ENCODE results near the gene CPZ. TPM values are rescaled to one million over a fixed set of nuclear protein-coding genes. Genes with fewer than 3 reads are reported as not detected.

Gene CPZ
- 10 to 100 TPM; 19.9 to 33.1 (median 20.1) TPM for polyA plus RNA-seq (ENCODE audit: insufficient read length in 4 of 4)

DNA sequence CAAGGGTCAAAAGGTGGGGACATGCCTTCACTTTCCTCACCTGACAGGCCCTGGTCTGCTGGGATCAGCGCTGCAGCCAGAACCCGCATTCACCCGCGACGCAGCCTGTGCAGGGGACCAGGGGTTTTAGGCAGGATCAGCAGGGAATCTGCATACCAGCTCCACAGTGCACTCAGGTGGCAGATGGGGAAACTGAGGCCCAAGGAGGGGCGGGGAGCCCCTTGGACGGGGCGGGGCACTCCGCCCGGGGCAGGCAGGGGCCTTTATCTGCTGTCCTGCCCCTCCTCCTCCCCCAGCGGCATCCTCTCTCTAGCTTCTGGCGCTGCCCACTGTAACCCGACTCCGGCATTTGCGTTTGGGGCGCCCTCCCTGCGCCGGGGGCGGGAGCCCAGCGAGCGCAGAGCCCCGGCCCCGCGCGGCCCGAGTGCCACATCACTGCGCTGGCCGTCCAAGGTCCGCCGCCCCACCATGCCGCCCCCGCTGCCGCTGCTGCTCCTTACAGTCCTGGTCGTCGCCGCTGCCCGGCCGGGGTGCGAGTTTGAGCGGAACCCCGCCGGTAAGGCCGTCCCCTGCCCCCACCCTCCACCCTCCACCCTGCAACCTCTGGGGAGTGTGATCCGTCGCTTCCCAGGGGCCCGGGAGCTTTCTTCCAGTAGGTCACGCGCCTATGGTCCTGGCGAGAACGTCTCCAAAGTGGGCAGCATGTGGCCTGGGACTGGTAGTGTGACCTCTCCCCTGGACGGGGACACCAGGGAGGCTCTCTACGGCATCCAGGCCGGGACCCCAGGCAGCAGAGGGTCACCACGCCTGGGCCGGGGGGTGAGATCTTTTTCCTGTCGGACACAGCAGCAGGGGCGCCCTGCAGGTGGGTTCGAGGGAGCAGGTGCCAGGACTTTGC, at the start of gene CPZ:
TSS of gene CPZ (plus strand) at position 400 of the 898 bp plus-strand sequence. CDS start at position 469, 69 bp downstream.
- peak in 1 of 4 donors; percentile 56 for DNase-seq (ENCODE audit: low read depth in 4 of 4, low spot score in 3 of 4)

DNA sequence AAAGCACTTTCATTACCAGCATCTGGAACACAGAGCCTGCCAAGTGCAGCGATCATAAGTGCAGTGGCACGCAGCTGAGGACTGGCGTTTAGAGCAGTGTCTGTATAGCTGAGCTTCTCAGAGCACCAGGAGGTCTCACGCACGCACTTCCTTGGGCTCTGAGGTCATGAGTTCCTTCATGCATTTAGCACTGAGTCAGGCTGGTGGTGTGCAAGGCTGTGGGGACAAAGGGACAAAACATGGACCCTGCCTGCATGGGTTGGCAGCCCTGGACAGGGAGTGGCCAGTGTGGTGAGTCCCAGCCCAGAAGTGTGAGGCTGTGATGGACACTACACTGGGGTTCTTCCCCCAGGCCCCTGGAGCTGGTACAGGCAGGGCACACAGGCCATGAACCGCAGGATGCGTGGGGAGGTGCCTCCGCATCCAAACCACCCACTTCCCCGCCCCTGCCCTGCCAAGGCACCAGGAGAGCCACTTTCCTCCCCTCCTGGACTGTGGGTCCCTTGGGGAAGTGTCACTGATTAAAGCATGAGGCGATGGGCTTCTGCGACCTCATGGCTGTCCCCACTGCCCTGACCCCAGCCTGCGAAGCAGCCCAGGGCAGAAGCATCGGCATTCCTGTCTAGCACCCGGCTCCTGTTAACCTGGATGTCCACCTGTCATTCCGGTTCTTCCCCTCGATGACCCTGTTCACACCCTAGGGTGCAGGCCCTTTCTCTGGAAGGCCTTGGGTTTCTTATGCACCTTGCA, 49.6 kb upstream of the CPZ start:
- no peak for DNase-seq (ENCODE audit: low read depth in 4 of 4, low spot score in 3 of 4)

DNA sequence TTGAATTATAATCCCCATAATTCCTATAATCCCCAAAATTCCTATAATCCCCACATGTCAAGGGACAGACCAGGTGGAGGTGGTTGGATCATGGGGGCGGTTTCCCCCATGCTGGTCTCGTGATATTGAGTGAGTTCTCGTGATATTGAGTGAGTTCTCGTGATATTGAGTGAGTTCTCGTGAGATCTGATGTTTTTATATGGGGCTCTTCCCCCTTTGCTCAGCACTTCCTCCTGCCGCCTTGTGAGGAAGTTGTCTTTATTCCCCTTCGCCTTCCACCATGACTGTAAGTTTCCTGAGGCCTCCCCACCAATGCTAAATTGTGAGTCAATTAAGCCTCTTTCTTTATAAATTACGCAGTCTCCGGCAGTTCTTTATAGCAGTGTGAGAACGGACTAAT, 48.9 kb upstream of the CPZ start:
- DNase-seq (ENCODE audit: low read depth in 4 of 4, low spot score in 3 of 4): no peak

DNA sequence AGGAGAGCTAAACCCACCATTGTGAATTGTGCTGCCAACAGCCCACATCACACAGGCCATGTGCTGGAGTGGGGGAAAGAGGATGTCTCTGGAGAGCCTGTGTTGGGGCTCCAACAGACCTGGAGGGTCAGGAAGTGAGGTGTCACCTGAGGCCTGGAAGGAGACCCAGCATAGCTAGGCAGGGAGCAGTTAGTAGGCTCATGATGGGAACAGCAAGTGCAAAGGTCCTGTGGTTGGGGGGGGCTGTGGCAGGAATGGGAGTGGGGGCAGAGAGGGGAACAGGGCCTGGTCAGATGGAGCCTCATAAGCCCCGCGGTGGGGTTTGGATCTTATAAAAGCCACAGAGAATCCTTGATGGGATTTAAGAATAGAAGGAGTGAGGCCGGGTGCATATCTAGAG, 48.3 kb upstream of the CPZ start:
- no peak for DNase-seq (ENCODE audit: low read depth in 4 of 4, low spot score in 3 of 4)

DNA sequence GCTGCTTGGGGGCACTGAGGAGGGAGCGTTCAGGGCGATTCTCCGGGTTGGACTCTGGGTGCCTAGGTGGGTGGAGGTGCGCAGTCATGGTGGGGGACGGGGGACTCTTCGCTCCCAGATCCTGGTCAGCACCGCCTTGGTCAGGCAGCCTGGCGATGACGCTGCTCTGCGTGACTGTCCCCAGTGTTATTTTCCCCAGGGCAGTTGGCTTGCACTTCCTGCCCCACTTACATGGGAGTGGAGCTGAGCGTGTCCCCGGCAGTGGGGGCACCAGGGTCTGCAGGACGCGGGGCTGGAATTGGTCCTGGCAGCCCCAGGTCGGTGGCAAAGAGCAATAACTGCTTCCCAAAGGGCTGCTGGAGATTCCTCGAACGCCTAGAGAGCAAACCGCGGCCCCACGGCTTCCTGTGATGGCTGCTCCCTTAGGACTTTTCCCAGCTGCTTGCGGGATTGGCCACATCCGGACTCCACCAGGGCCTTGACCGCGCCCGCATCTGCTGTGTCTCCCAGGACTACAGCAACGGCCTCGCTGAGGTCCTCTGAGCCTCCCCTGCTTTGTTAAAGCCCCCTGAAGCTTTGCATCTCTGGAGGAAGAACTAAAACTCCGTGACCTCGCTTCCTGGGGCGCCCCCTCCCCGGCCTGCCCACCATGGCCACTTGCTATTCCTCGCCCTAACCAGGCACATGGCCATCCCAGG, 47.7 kb upstream of the CPZ start:
- no peak for DNase-seq (ENCODE audit: low read depth in 4 of 4, low spot score in 3 of 4)

DNA sequence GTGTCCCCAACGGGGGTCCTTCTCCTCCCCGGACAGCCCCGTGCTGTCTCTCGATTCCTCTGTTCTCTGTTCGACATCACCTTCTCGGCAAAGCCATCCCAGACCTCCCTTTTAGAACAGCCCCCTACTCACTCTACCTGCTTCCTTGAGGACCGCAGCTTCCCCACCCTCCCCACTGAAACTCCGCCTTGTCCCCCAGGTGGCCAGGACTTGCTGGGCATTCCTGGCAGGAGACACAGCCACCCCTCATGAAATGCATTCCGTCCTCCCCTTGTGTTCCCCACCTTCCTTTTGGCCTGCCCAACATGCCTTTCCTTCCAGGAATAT, 47.2 kb upstream of the CPZ start:
- no peak for DNase-seq (ENCODE audit: low read depth in 4 of 4, low spot score in 3 of 4)

DNA sequence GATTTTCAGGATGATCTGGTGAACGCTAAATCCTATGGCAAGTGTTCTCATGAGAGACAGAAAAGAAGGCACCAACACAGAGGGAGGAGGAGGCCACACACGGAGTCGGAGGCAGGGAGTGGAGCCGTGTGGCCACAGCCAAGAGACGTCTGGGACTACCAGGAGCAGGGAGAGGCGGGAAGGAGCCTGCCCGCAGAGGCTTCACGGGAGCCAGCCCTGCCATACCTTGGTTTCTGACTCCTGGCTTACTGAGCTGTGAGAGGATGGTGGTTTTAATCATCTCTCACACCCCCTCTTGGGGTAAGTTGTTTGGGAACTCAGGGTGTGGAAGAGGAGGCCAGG, 45.8 kb upstream of the CPZ start:
- no peak for DNase-seq (ENCODE audit: low read depth in 4 of 4, low spot score in 3 of 4)

DNA sequence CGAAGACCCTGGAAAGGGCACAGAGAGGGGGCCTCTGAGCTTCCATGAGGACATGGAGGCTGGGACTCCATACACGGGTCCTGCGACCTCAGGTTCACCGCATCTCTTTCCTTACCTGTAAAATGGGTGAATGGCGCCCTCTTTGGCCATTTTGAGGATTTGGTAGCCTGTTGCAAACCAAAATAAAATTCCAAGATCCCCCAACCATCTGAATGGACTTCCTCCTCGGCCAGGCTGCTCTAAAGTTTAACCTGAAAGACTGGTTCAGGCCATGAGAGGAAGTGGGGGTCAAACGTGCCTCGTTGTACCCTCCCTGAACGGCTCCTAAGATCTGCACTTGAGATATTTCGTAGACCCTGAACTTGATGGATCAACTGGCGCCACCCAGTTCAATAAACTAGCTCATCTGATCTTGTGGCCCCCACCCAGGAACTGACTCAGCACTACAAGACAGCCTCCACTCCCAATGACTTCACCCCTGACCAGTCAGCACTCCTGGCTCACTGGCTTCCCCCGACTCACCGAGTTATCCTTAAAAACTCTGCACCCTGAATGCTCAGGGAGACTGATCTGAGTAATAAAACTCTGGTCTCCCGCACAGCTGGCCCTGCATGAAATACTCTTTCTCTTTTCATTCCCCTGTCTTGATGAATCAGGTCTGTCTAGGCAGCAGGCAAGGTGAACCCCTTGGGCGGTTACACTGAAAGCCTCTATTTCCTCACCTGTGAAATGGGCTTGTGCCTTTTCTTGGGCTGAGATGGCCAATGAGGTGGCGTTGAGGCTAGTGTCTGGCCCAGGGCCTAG, 45.3 kb upstream of the CPZ start:
- no peak for DNase-seq (ENCODE audit: low read depth in 4 of 4, low spot score in 3 of 4)

DNA sequence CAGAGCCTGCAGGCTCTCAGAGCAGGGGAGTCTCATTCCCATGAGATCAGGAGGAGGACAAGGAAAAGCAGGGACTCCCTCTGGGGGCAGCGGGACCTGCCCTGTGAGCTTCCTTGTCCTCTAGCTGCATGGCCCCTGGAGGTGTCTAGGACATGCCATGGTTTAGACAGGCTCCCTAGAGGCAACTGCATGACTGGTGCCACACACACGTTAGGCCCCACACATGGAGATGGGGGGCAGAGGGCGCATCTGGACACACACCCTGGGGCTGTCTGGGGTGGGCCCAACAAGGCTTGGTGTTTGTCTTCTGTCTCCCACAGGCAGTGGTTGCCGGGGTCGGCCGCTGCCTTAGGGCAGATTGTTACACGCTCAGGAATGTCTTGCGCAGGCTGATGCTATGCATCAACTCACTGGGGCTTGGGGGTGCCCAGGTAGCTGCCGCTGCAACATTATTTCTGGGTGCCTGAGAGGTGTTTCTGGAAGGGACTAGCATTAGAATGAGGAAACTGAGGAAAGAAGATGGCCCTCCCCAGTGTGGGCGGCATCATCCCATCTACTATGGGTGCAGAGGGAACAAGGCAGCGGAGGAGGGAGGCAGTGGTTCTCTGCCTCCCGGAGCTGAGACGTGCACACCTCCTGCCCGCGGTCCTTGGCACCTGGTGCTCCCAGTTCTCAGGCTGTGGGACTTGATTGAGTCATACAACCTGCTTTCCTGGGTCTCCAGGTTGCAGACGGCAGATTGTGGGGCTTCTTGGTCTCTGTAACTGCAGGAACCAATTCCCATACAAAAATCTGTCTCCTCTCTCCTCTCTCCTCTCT, 44.4 kb upstream of the CPZ start:
- DNase-seq (ENCODE audit: low read depth in 4 of 4, low spot score in 3 of 4): no peak

DNA sequence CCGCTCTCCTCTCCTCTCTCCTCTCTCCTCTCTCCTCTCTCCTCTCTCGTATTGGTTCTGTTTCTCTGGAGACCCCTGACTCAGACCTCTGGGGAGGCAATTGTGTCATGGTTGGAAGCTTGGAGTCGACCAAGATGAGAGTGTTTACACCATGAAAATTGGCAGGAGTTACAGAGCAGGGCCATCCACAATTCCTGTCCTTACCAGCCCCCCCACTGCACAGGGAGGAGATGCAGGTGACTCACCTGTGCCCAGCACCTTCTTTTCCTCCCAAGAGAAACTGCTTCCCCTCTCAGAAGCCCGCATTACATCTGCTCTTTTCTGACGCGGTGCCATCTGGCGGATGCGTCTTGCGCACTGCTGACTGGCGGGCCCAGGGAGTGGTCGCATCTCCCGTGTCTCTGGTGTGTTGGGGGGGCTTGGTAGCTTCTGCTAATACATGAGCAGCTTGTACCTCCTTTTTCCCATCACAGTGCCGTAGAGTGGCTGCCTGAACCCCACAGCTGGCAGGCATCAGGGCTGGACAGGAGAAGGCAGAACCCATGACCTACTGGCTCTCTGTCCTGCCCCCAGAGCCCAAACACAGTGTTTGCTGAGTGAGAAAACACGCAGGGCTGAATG, 43.7 kb upstream of the CPZ start:
- no peak for DNase-seq (ENCODE audit: low read depth in 4 of 4, low spot score in 3 of 4)

DNA sequence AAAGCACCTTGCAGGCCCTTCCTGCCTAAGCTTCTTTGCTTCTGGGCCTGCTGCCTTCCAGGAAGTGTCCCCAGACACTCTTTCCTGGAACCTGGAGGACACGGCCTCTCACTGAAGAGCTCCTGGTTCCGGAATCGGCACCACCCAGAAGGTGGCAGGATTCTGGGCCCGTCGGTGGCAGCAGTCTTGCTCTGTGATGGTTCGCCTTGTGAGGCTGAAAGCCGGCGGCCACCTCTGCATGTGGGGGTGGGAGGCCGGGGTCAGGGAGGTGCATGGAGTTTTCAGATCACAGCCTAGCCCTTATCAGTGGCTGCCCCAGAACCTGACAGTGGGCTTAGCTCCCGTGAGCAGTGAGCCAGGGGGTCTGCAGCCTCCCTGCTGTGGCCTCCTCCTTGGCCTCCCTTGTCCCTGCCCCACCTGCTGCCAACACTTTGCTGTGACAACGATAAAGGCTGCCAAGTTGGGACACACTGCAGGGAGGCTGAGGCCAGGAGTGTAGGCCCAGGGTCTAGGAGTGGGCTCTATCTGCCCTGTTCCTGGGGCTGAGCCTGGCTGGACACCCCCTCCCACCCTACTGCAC, 43.1 kb upstream of the CPZ start:
- DNase-seq (ENCODE audit: low read depth in 4 of 4, low spot score in 3 of 4): no peak

DNA sequence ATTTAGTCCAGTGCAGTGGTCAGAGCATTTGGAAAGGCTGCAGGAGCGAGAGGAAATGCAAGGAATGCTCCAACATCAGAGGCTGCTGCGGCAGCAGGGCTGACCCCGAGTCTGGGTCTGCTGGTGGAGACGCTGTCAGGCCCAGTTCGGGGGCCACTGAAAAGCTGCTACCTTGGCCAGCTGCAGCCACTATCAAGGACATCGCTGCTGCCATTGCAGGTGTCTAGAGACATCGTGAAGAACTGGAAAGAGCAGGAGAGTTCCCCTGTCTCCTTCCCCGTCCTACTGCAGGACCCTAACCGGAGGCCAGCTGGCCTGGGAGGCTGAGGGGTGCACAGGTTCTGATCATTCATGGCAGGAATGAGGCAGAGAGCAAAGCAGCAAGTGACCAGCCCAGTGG, 41.9 kb upstream of the CPZ start:
- DNase-seq (ENCODE audit: low read depth in 4 of 4, low spot score in 3 of 4): no peak

DNA sequence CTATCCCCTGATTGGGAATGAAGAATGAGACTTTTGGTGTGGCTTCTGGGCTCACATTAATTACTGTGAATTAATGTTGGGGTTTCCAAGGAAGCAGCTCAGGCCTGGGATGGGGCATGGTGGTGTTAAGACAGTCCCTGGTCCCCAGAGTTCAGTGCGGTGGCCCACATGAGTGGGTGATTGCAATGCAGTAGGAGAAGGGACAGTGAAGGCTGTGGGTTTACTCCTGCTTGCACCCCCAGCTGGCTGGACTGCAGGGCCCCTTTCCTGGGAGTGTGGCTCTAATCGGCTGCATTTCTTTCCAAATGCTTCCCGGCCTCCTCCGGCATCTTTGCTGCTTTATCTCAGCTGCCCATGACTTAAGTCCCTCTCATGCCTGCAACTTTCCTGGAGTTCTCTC, 40.5 kb upstream of the CPZ start:
- no peak for DNase-seq (ENCODE audit: low read depth in 4 of 4, low spot score in 3 of 4)

DNA sequence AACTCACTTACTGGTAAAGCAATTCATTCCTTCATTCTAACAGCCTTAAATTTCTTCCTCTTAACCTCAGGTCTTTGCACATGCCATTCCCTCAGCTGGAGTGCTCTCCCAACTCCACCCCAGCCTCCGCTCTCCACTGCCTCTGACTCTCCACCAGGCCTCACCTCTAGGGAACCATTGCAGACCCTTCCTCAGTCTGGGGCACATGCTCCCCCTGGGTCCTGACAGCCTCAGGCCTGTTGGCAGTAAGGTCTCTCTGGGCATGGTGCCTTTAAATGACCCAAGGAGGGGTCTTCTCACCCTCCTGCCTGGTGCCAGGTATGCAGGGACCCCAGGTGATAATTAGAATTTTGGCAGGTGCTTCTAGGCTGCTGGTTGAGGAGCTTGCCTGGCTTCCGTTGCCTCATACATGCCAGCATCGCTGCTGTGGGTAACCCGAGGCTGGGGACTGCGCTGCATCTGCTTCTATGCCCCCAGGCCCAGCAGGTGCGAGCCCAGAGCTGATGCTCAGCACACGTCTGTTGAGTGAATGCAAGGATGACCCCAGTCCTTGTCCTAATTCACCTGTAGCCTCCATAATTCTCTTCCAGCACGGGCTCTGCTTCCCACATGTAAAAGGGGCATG, 39.9 kb upstream of the CPZ start:
- DNase-seq (ENCODE audit: low read depth in 4 of 4, low spot score in 3 of 4): no peak

DNA sequence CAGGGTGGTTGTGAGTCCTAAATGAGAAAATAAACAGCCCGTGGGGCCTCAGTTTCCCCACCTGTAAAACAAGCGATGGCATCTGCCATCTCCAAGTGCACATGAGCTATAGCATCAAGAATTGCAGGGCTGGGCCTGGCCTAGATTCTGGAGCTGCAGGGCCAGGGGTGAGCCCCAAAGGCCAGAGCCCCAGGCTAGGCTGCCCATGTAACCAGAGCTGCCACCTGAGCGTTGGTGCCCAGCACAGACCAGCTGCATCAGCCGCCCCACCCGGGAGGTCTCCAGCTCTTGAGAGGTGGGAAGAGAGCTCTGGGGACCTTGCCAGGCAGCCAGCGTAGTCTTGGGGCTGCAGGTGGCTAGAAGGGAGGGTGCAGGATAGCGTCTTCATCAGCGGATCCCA, 39.3 kb upstream of the CPZ start:
- DNase-seq (ENCODE audit: low read depth in 4 of 4, low spot score in 3 of 4): no peak

DNA sequence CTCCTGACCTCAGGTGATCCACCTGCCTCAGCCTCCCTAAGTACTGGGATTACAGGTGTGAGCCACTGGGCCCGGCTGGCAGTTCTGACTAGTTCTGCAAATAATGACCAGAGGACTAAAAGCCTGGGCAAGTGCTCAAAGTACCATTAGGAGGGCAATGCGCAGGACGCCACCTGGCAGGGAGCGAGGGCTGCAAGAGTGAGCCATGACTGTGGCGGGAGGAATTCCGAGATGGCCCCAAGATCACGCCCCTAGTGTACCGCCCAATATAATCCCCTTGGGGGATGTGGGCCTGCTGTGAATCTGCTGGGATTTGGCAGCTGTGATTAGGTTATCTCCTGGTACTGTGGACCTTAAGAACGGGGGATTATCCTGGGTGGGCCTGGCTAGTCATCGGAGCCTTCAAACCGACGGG, 38.6 kb upstream of the CPZ start:
- DNase-seq (ENCODE audit: low read depth in 4 of 4, low spot score in 3 of 4): no peak

DNA sequence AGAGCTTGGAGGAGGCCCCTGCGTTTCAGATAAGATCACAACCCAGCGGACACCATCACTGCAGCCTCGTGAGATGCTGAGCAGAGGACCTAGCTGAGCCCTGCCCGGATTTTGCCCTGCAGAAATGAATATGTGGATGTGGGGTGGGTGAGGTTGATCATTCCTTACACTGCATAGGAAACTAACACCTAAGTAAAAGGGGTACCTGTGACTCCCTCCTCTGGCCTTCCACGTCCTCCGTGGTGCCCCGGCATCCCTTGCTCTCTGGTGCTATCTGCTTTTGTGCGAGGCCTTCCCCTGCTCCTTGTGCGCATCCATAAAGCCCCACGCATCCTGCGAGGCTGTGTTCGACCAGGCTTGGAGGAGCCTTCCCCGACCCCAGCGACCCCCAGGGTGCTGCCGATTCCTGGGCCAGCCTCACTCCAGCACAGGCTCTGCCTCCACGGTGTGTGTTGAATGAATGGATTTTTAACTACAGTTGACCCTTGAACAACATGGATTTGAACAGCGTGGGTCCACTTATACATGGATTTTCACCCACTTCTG, 37.9 kb upstream of the CPZ start:
- no peak for DNase-seq (ENCODE audit: low read depth in 4 of 4, low spot score in 3 of 4)

DNA sequence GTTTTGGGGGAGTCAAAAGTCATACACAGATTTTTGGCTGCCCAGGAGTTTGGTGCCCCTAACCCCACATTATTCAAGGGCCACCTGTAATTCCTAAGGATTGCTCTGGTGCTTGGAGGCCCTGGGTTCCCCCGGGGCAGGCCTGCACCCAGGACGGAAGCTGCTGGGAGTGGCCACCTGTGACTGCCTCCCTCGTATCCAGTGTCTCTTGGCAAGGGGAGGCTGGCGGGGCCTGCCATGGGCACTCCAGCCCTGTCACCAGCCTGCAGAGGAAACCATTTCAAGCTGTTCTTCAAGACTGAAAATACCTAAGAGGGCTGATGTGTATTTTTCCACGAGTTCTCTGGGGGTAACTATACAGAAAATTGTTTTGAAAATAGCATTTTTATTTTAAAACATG, 36.8 kb upstream of the CPZ start:
- no peak for DNase-seq (ENCODE audit: low read depth in 4 of 4, low spot score in 3 of 4)

Measured in right renal pelvis (tissue), 4 donors.